Liver (tissue), 9 donors: ENCODE data around the gene RASAL2. TPM values are rescaled to one million over a fixed set of nuclear protein-coding genes. Genes with fewer than 3 reads are reported as not detected.
A peak's percentile ranks its signal among the peaks of the same experiment; 100 is the strongest.

Experiments used
- DNase-seq: peaks from one replicate; pipeline ENCODE4 v3.0.0-alpha.2; 2017; ENCODE audit warnings: low spot score
- H3K27ac ChIP-seq, 2 donors: one replicate each; pipeline ENCODE4 v1.7.0; 2013; ENCODE audit warnings: inconsistent platforms in 2 of 2, low read length in 2 of 2, control low read depth in 1 of 2, low read depth in 1 of 2, mild to moderate bottlenecking in 1 of 2
- H3K27me3 ChIP-seq, 4 donors: one replicate each; pipeline versions ENCODE4 v1.6.1 to v1.7.0; 2013; ENCODE audit warnings: low read length in 3 of 4, inconsistent platforms in 1 of 4, mild to moderate bottlenecking in 1 of 4, moderate library complexity in 1 of 4; ENCODE audit not compliant: control insufficient read depth in 4 of 4, insufficient read depth in 4 of 4
- H3K36me3 ChIP-seq, 4 donors: one replicate each; pipeline versions ENCODE4 v1.6.1 to v1.7.0; 2013; ENCODE audit warnings: low read length in 3 of 4, mild to moderate bottlenecking in 3 of 4, low read depth in 1 of 4, moderate library complexity in 1 of 4; ENCODE audit not compliant: control insufficient read depth in 4 of 4, insufficient read depth in 3 of 4
- H3K4me1 ChIP-seq, 4 donors: one replicate each; pipeline versions ENCODE4 v1.6.1 to v1.7.0; 2013; ENCODE audit warnings: low read length in 3 of 4, mild to moderate bottlenecking in 3 of 4, moderate library complexity in 1 of 4; ENCODE audit not compliant: control insufficient read depth in 4 of 4, insufficient read depth in 4 of 4
- H3K4me3 ChIP-seq, 3 donors: one replicate each; pipeline versions ENCODE4 v1.6.1 to v1.7.0; 2013; ENCODE audit warnings: low read length in 3 of 3, control low read depth in 1 of 3, low read depth in 1 of 3, mild to moderate bottlenecking in 1 of 3
- H3K9ac ChIP-seq, 2 donors: one replicate each; pipeline ENCODE4 v1.7.0; 2013; ENCODE audit warnings: low read length in 2 of 2, mild to moderate bottlenecking in 2 of 2, moderate library complexity in 2 of 2, control low read depth in 1 of 2, low read depth in 1 of 2
- H3K9me3 ChIP-seq, 4 donors: one replicate each; pipeline versions ENCODE4 v1.6.1 to v1.7.0; 2013; ENCODE audit warnings: low read length in 3 of 4; ENCODE audit not compliant: control insufficient read depth in 4 of 4
- CTCF ChIP-seq: fragments of 150-350 bp; IDR thresholded peaks from 2 replicates; pipeline ENCODE4 v1.5.1; 2017; ENCODE audit warnings: improper control_type of control experiment, low read depth, low read length; ENCODE audit not compliant: missing input control
- EGR1 ChIP-seq, 2 donors: IDR thresholded peaks; 2 replicates each; pipeline ENCODE4 v1.6.1; 2016 to 2018; ENCODE audit warnings: antibody characterized with exemption in 2 of 2, low read depth in 2 of 2
- FOXA1 ChIP-seq: IDR thresholded peaks from 2 replicates; pipeline ENCODE4 v1.6.1; 2016; ENCODE audit warnings: antibody characterized with exemption
- FOXA2 ChIP-seq: IDR thresholded peaks from 2 replicates; pipeline ENCODE4 v1.6.1; 2016; ENCODE audit warnings: antibody characterized with exemption
- GABPA ChIP-seq, 2 donors: IDR thresholded peaks in 1 of 2; conservative IDR thresholded peaks in 1 of 2; 2 replicates each; pipeline ENCODE4 v1.6.1; 2016; ENCODE audit warnings: antibody characterized with exemption in 2 of 2, mild to moderate bottlenecking in 1 of 2, moderate library complexity in 1 of 2
- HNF4A ChIP-seq, 2 donors: conservative IDR thresholded peaks; 2 replicates each; pipeline ENCODE4 v1.6.1; 2016; ENCODE audit warnings: antibody characterized with exemption in 2 of 2, mild to moderate bottlenecking in 2 of 2
- HNF4G ChIP-seq: IDR thresholded peaks from 2 replicates; pipeline ENCODE4 v1.6.1; 2016; ENCODE audit warnings: antibody characterized with exemption
- JUND ChIP-seq, 2 donors: IDR thresholded peaks; 2 replicates each; pipeline ENCODE4 v1.6.1; 2016; ENCODE audit warnings: antibody characterized with exemption in 2 of 2
- NR2F2 ChIP-seq: IDR thresholded peaks from 2 replicates; pipeline ENCODE4 v1.6.1; 2016; ENCODE audit warnings: antibody characterized with exemption
- RAD21 ChIP-seq, 2 donors: IDR thresholded peaks; 2 replicates each; pipeline ENCODE4 v1.6.1; 2016; ENCODE audit warnings: antibody characterized with exemption in 2 of 2, mild to moderate bottlenecking in 2 of 2
- RXRA ChIP-seq, 2 donors: IDR thresholded peaks; 2 replicates each; pipeline ENCODE4 v1.6.1; 2017 to 2018; ENCODE audit warnings: antibody characterized with exemption in 2 of 2, mild to moderate bottlenecking in 1 of 2
- SP1 ChIP-seq: IDR thresholded peaks from 2 replicates; pipeline ENCODE4 v1.6.1; 2018; ENCODE audit warnings: antibody characterized with exemption, mild to moderate bottlenecking
- TAF1 ChIP-seq: conservative IDR thresholded peaks from 2 replicates; pipeline ENCODE4 v1.6.1; 2016; ENCODE audit warnings: antibody characterized with exemption, mild to moderate bottlenecking
- YY1 ChIP-seq: IDR thresholded peaks from 2 replicates; pipeline ENCODE4 v1.6.1; 2016; ENCODE audit warnings: antibody characterized with exemption, mild to moderate bottlenecking
- WGBS: extraction: QIAGEN DNeasy Blood & Tissue Kit; methylation state at CpG from one replicate; pipeline ENCODE4 v1.1.7; 2013; 5-methylcytosine and 5-hydroxymethylcytosine counted together
- polyA plus RNA-seq, 2 donors: library from polyadenylated mRNA; stranded (reverse) in 1 of 2; unstranded in 1 of 2; fragments of 200-250 nt in 1 of 2; fragments of >200 nt in 1 of 2; fragmentation: Nextera tagmentation in 1 of 2; extraction: Ambion mirVana in 1 of 2; gene quantifications; one replicate each; pipeline versions ENCODE4 v1.2.1 to v1.2.3, GENCODE V29; 2013 to 2015
- total RNA-seq, 2 donors: library from RNA; depleted of rRNA; stranded (reverse); fragments of >200 nt; gene quantifications; one replicate each; pipeline ENCODE4 v1.2.3, GENCODE V29; 2014
- TF ChIP-seq, protein P1 (sequence below): IDR thresholded peaks from 2 replicates; pipeline ENCODE4 v1.6.1; 2016; ENCODE audit warnings: antibody characterized with exemption
- TF ChIP-seq, protein P2 (sequence below): IDR thresholded peaks from 2 replicates; pipeline ENCODE4 v1.6.1; 2016; ENCODE audit warnings: antibody characterized with exemption, mild to moderate bottlenecking
- TF ChIP-seq, protein P3 (sequence below): IDR thresholded peaks from 2 replicates; pipeline ENCODE4 v1.6.1; 2016; ENCODE audit warnings: antibody characterized with exemption
- TF ChIP-seq, protein P4 (sequence below): IDR thresholded peaks from 2 replicates; pipeline ENCODE4 v1.6.1; 2016; ENCODE audit warnings: antibody characterized with exemption
- donor health status: healthy.
- donor health status: healthy.
- donor health status: healthy.
- donor health status: healthy.
- donor health status: healthy.

RASAL2 gene
- total and polyA plus RNA-seq, 4 donors: 1.8 to 8.1 (median 4.1) TPM

DNA sequence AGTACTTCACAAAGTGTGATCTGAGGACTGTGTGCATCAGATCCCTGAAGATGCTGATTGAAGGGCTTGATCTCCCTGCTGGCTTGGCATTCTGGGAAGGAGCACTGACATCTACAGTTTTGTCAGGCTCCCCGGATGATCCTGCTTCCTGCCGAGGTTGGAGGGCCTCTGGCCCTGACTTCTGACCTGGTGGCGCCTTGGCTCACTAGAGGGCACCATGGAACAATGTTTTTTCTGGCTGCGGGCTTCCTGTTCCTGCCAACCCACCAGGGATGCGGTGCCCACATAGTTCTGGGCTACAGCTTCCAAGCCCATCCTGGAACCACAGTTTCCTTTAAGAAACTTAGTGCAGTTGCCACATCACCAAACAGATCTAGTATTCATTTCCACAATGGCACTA lies 38.8 kb upstream of the RASAL2 start:
- no peaks in the 10 kb centered on the region for H3K27me3 ChIP-seq
- no peak overlapping the region for H3K4me3 ChIP-seq
- no peaks in the 10 kb centered on the region for H3K36me3 ChIP-seq
- H3K27ac ChIP-seq: no peak overlapping the region
- no peak overlapping the region for H3K9ac ChIP-seq
- H3K9me3 ChIP-seq: no peaks in the 10 kb centered on the region
- H3K4me1 ChIP-seq: peaks cover 2 to 20% (median 11%) of the 10 kb centered on the region in 4 donors
- TF ChIP-seq, protein P1, sequence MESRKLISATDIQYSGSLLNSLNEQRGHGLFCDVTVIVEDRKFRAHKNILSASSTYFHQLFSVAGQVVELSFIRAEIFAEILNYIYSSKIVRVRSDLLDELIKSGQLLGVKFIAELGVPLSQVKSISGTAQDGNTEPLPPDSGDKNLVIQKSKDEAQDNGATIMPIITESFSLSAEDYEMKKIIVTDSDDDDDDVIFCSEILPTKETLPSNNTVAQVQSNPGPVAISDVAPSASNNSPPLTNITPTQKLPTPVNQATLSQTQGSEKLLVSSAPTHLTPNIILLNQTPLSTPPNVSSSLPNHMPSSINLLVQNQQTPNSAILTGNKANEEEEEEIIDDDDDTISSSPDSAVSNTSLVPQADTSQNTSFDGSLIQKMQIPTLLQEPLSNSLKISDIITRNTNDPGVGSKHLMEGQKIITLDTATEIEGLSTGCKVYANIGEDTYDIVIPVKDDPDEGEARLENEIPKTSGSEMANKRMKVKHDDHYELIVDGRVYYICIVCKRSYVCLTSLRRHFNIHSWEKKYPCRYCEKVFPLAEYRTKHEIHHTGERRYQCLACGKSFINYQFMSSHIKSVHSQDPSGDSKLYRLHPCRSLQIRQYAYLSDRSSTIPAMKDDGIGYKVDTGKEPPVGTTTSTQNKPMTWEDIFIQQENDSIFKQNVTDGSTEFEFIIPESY: no peak
- no peak for TF ChIP-seq SP1
- TF ChIP-seq, protein P2, sequence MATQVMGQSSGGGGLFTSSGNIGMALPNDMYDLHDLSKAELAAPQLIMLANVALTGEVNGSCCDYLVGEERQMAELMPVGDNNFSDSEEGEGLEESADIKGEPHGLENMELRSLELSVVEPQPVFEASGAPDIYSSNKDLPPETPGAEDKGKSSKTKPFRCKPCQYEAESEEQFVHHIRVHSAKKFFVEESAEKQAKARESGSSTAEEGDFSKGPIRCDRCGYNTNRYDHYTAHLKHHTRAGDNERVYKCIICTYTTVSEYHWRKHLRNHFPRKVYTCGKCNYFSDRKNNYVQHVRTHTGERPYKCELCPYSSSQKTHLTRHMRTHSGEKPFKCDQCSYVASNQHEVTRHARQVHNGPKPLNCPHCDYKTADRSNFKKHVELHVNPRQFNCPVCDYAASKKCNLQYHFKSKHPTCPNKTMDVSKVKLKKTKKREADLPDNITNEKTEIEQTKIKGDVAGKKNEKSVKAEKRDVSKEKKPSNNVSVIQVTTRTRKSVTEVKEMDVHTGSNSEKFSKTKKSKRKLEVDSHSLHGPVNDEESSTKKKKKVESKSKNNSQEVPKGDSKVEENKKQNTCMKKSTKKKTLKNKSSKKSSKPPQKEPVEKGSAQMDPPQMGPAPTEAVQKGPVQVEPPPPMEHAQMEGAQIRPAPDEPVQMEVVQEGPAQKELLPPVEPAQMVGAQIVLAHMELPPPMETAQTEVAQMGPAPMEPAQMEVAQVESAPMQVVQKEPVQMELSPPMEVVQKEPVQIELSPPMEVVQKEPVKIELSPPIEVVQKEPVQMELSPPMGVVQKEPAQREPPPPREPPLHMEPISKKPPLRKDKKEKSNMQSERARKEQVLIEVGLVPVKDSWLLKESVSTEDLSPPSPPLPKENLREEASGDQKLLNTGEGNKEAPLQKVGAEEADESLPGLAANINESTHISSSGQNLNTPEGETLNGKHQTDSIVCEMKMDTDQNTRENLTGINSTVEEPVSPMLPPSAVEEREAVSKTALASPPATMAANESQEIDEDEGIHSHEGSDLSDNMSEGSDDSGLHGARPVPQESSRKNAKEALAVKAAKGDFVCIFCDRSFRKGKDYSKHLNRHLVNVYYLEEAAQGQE: no peak
- TF ChIP-seq CTCF: peak; percentile 25
- no peak for TF ChIP-seq EGR1 (IDR thresholded peaks at IDR 0.05; ENCODE audit: low read depth in 2 of 2)
- TF ChIP-seq TAF1: no peak
- no peak for TF ChIP-seq HNF4G
- TF ChIP-seq, protein P3, sequence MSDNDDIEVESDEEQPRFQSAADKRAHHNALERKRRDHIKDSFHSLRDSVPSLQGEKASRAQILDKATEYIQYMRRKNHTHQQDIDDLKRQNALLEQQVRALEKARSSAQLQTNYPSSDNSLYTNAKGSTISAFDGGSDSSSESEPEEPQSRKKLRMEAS: no peak
- TF ChIP-seq NR2F2: peak; percentile 88
- TF ChIP-seq YY1: no peak
- peak; percentile 65 to 73 for TF ChIP-seq RAD21 (IDR thresholded peaks at IDR 0.05)
- no peak for TF ChIP-seq FOXA1
- TF ChIP-seq HNF4A (conservative IDR thresholded peaks at IDR 0.05): peak in 1 of 2 donors; percentile 8
- TF ChIP-seq, protein P4, sequence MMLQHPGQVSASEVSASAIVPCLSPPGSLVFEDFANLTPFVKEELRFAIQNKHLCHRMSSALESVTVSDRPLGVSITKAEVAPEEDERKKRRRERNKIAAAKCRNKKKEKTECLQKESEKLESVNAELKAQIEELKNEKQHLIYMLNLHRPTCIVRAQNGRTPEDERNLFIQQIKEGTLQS: no peak
- no peak for TF ChIP-seq JUND (IDR thresholded peaks at IDR 0.05)
- no peak for TF ChIP-seq FOXA2
- no peak for TF ChIP-seq GABPA (IDR thresholded peaks at IDR 0.05 in 1 of 2, conservative IDR thresholded peaks at IDR 0.05 in 1 of 2)
- peak; percentile 28 to 45 for TF ChIP-seq RXRA (IDR thresholded peaks at IDR 0.05)
- DNase-seq: no peak
- 5% methylated on average over 5 of the region's 5 CpGs for WGBS
